ENCODE measurements around the gene MELTF.

- TF ChIP-seq CTCF (conservative IDR thresholded peaks at IDR 0.05; ENCODE audit: low read length) (no peak), EZH2phosphoT487 (IDR thresholded peaks at IDR 0.05; ENCODE audit: borderline replicate concordance) (no peak)
Measured at GRCh38 chr3:197010556-197011351, 18.9 kb downstream of the MELTF start.
